NOMO-1 treated with dmso at 0.1 percent for 144 hours (cell line): ENCODE measurements around the gene XRCC5.

Source experiments
- DNase-seq: peaks from one replicate; lab custom pipeline; 2025; ENCODE audit not compliant: unreplicated experiment; lab: John Stamatoyannopoulos, UW

XRCC5 gene

DNA sequence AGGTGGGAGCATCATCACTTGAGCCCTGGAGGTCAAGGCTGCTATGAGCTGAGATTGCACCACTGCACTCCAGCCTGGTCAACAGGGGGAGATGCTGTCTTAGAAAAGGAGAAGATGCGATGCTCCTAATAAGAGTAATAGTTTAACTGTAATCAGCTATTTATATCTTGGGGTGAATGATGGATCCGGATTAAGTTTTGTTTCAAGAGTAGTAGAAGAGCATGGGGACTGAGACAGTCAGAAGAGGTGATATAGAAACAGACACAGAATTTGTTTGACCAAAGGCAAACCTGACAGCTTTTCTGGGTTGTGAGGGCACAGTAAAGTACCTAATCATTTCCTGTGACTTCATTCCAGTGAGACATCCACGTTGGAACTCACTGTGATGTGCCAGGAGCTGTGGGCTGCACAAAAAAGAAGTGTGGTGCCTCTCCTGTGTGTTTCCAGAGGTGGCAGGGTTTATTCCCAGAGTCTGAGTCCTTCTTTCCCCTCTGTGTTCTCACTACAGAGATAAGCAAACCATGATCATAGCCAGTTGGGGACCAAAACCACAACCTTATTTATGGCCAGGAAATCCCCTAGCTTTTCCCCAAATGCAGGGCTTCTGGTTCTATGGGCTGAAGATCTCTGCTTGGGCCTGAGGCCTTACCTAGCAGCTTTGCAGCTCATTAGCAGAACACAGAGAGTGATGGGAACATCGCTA lies 113.7 kb downstream of the XRCC5 start:
- DNase-seq = no peak

DNA sequence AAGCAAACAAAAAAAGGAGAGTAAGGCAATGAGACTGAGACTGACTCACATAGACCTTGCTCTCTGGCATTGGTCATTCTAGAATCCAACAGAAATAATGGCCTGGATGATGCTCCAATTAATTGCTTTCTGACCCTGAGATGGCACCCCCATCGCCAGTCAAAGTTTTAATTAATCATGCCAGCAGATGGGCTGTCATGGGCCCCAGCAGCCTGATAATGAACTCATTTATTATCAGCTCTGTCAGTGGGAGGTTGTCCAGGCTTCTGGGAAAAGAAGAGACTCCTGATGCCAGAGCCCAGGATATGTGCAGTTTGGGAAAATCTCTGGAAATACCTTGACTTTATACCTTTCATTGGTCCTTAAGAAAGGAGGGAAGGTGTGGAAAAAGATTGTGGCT lies 115.2 kb downstream of the XRCC5 start:
- no peak for DNase-seq

- DNase-seq = no peak
Observed at GRCh38 chr2:216229277-216229914, 120.2 kb downstream of the XRCC5 start.

DNA sequence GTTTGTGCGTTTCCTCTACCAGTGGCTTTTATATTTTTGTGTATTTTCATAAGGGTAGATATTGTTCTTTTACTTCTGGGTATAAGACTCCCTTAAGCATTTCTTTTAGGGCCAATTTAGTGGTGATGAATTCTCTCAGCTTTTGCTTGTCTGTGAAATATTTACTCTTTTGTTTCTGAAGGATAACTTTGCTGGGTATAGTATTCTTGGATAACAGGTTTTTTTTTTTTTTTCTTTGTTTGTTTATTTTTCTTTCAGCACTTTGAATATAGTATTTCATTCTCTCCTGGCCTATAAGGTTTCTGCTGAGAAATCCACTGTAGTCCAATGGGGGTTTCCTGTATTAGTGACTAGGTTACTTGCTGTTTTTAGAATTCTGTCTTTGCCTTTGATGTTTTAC lies 122.7 kb downstream of the XRCC5 start:
- DNase-seq = no peak

DNA sequence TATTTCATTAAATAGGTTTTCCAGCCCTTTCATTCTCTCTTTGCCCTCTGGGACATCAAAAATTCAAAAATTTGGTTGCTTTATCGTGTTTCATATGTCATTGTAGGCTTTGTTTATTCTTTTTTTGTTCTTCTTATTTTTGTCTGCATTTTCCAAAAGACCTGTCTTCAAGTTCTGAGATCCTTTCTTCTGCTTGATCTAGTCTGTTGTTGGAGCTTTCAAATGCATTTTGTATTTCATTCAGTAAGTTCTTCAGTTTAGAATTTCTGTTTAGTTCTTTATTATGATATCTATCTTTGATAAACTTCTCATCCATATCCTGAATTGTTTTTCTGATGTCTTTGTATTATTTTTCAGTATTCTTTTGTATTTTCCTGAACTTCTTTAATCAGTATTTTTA lies 123.6 kb downstream of the XRCC5 start:
- DNase-seq = no peak

DNA sequence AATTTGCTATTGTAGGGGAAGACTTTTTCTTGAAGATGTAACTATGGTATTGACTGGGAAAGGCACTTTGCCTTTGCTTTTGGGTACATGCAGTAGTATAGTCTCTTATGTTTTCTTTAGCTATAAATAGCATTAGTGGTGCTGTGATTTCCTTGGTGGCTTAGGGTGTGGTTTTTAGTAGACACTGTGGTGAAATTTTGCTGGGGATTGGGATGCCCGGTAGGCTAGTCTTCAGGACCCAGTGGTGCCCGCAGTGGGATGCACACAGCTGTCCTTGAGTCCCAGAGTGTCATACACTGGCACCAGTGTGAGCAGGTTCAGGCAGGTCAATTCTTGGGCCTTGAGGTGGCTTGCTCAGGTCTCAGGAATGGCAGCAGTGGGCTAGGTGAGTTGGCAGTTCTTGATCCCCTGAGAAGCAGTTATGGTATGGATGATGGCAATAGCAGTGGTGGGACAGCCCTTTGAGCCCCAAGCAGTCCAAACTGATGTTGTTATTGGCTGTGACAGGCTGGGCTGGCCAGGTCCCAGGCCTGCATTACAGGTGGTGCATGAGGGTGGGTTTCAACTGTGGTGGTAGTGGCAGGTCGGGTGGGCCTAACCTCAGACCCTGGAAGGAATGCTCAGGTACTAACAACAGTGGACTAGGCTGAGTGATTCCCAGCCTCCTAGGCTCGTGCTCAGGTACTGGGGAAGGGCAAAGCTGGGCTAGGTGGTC lies 124.3 kb downstream of the XRCC5 start:
- DNase-seq = no peak

DNA sequence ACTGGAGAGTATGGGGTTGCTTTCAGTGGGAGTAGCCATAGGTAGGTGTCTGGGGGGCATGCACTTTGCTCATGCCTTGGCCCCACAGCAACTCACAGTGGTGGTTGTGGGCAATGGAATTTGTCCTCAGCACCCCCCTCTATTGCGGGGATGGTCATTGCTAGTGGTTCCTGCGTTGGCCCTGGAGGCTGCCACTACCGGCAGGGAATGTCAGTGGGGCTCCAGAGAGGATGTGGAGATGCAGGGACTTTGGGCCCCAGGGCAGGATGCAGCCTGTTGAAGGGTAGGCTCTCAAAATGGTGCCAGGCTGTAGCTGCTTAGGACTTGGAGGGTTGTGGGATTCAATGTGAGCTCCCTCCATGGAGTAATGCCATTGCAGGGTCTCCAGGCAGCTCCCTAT lies 125.0 kb downstream of the XRCC5 start:
- DNase-seq = no peak

- DNase-seq = no peak
Observed at GRCh38 chr2:216235462-216235861, 126.3 kb downstream of the XRCC5 start.

- DNase-seq = no peak
Observed at GRCh38 chr2:216235896-216236295, 126.7 kb downstream of the XRCC5 start.

DNA sequence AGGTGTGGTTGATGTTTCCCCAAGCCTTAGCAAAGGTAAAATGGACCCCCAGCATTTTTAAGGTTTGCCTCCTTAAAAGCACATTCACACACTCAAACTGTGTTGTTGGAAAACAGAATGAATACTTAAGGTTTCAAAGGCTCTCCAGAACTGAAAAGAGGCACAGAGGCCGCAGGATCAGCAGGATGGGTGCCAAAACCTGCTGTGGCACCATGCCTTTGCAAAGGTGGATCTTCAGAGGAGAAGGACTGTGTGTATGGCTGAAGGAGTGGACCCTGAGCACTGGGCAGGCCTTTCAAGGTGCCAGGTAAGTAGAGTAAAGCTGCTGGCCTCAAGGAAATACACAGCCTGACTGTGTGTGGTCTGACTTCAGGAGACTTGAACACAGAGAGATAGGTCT lies 127.3 kb downstream of the XRCC5 start:
- DNase-seq = no peak

GRCh38 chr2:216242365-216242764 lies 133.2 kb downstream of the XRCC5 start:
- DNase-seq = no peak

DNA sequence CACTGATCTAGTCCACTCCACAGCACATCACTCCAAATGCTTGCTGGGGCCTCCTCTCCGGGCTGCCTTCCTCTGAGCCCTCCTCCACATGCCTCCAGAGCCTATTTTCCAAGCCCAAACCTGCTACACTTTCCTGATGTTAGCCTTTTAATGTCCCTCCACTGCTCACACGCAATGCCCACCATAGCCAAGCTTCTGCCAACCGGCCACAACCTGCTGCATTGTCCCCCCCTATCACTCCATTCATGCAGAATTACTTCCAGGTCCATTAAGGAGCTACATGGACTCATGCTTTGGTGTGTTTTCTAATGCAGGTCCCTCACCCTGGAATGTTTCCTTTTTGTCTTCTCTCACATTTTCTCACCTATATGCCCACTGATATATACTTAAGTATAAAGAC lies 133.9 kb downstream of the XRCC5 start:
- no peak for DNase-seq

DNA sequence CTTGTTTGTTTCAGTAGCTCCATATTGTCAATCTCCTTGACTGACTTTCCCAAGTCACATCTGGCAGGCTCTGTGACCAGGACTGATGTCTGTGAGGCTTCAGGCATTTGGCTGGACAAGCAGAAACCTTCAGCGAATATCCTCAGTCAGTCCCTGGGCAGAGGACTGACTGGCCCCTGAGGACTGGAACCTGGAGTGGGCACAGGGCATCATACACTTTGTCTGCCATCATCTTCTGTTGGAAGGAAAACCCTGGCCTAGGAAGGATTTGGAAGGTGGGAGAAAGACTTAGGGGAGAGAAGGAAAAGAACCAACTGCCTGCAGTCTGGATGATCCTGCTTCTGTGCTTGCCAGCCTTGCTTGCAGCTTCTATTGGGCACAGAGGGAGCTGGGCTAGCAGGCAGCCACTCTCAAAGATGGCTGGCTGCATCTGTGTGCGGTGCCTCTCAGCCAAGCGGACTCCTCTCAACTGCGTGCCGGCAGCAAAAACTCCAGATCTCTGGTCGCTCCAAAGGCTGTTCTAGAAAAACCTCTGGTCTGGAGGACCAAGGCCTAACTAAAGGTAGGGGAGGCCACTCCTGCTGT lies 136.3 kb downstream of the XRCC5 start:
- DNase-seq = no peak

GRCh38 chr2:216246766-216247165 lies 137.6 kb downstream of the XRCC5 start:
- no peak for DNase-seq
